HepG2 (cell line): ENCODE data around the gene GOT2. TPM values are rescaled to one million over a fixed set of nuclear protein-coding genes. Genes with fewer than 3 reads are reported as not detected.

Experiments used
- CBX1 ChIP-seq: IDR thresholded peaks from one replicate; pipeline ENCODE4 v1.6.1; 2016; ENCODE audit warnings: antibody characterized with exemption, low read depth
- CREB1 ChIP-seq, 2 experiments: fragments of 450-650 bp in 1 of 2; IDR thresholded peaks; 2 replicates each; pipeline ENCODE4 v1.6.1; 2016 to 2017; ENCODE audit warnings: control low read depth in 1 of 2, mild to moderate bottlenecking in 1 of 2, missing compliant biosample characterization in 1 of 2, missing genetic modification characterization in 1 of 2
- FOSL1 ChIP-seq: sonication (generic); formaldehyde crosslinking; IDR thresholded peaks from 2 replicates; pipeline ENCODE4 v1.9.0; 2021; ENCODE audit warnings: missing genetic modification reagents, borderline replicate concordance
- GTF2F1 ChIP-seq: fragments of 150-350 bp; IDR thresholded peaks from 2 replicates; pipeline ENCODE4 v1.6.1; 2014; ENCODE audit warnings: low read length
- KDM5A ChIP-seq: fragments of 200-600 bp; sonication (generic); IDR thresholded peaks from 2 replicates; pipeline ENCODE4 v1.7.0; 2018; ENCODE audit warnings: antibody characterized with exemption, mild to moderate bottlenecking, low read length, borderline replicate concordance
- RFX5 ChIP-seq: IDR thresholded peaks from 2 replicates; pipeline ENCODE4 v1.6.1; 2011; ENCODE audit warnings: low read depth, low read length, improper control_type of control experiment
- RNF2 ChIP-seq: fragments of 450-650 bp; conservative IDR thresholded peaks from 2 replicates; pipeline ENCODE4 v1.6.1; 2016; ENCODE audit warnings: low read depth
- YY1 ChIP-seq: IDR thresholded peaks from 2 replicates; pipeline ENCODE4 v1.6.1; 2011; ENCODE audit warnings: low read length, low read depth, moderate library complexity, mild to moderate bottlenecking; ENCODE audit not compliant: insufficient read depth, insufficient replicate concordance
- ZBTB1 ChIP-seq: sonication (generic); formaldehyde crosslinking; IDR thresholded peaks from 2 replicates; pipeline ENCODE4 v1.4.0; 2020; ENCODE audit warnings: missing genetic modification reagents, borderline replicate concordance
- ZFP41 ChIP-seq: sonication (generic); formaldehyde crosslinking; IDR thresholded peaks from 2 replicates; pipeline ENCODE4 v1.4.0; 2020; ENCODE audit warnings: mild to moderate bottlenecking, missing genetic modification reagents, borderline replicate concordance
- ZNF160 ChIP-seq: sonication (generic); formaldehyde crosslinking; IDR thresholded peaks from 2 replicates; pipeline ENCODE4 v1.8.0; 2022; ENCODE audit warnings: mild to moderate bottlenecking, inconsistent platforms, missing genetic modification reagents
- ZNF451 ChIP-seq: sonication (generic); formaldehyde crosslinking; IDR thresholded peaks from 2 replicates; pipeline ENCODE4 v1.5.0; 2020; ENCODE audit warnings: mild to moderate bottlenecking, missing genetic modification reagents
- polyA plus RNA-seq, 8 experiments: library from polyadenylated mRNA; depleted of rRNA in 3 of 8; stranded (reverse) in 7 of 8; unstranded in 1 of 8; fragments of >200 nt; fragmentation: Illumina TruSeq in 4 of 8; extraction: Trizol in 4 of 8; gene quantifications; 2 replicates each; pipeline versions ENCODE4 v1.2.1 to v1.2.3, GENCODE V29; 2011 to 2016; ENCODE audit warnings: low read depth in 4 of 8, missing spikeins in 1 of 8, mixed read lengths in 1 of 8; ENCODE audit not compliant: insufficient read depth in 1 of 8
- total RNA-seq, 5 experiments: library from RNA; depleted of rRNA; stranded (reverse); fragments of >200 nt; fragmentation: Illumina TruSeq; extraction: Trizol; gene quantifications; 2 replicates each; pipeline ENCODE4 v1.2.3, GENCODE V29; 2016; ENCODE audit warnings: low read depth in 1 of 5
- TF ChIP-seq, protein P1 (sequence below): sonication (generic); formaldehyde crosslinking; IDR thresholded peaks from 2 replicates; pipeline ENCODE4 v1.4.0; 2020; ENCODE audit warnings: low read depth, missing genetic modification reagents
- TF ChIP-seq, protein P2 (sequence below): sonication (generic); formaldehyde crosslinking; IDR thresholded peaks from 2 replicates; pipeline ENCODE4 v1.5.1; 2020; ENCODE audit warnings: mild to moderate bottlenecking, missing genetic modification reagents, moderate library complexity
- TF ChIP-seq, protein P3 (sequence below): sonication (generic); formaldehyde crosslinking; IDR thresholded peaks from 2 replicates; pipeline ENCODE4 v1.9.0; 2021; ENCODE audit warnings: missing genetic modification reagents, mild to moderate bottlenecking, borderline replicate concordance
- TF ChIP-seq, protein P4 (sequence below): sonication (generic); formaldehyde crosslinking; IDR thresholded peaks from 2 replicates; pipeline ENCODE4 v1.4.0; 2020; ENCODE audit warnings: missing genetic modification reagents, low read depth, mild to moderate bottlenecking, borderline replicate concordance
- TF ChIP-seq, protein P5 (sequence below): sonication (generic); formaldehyde crosslinking; IDR thresholded peaks from 2 replicates; pipeline ENCODE4 v1.8.0; 2022; ENCODE audit warnings: missing genetic modification reagents, mild to moderate bottlenecking, moderate library complexity, borderline replicate concordance
- TF ChIP-seq, protein P6 (sequence below): sonication (generic); formaldehyde crosslinking; IDR thresholded peaks from 2 replicates; pipeline ENCODE4 v1.8.1; 2023; ENCODE audit warnings: mild to moderate bottlenecking, missing genetic modification reagents, borderline replicate concordance

Gene GOT2
- total and polyA plus RNA-seq, 2 of the 13 experiments (the other 11 are each of a cell fraction or from before 2014, with no cell fraction given) = 32.6 to 121 TPM

DNA sequence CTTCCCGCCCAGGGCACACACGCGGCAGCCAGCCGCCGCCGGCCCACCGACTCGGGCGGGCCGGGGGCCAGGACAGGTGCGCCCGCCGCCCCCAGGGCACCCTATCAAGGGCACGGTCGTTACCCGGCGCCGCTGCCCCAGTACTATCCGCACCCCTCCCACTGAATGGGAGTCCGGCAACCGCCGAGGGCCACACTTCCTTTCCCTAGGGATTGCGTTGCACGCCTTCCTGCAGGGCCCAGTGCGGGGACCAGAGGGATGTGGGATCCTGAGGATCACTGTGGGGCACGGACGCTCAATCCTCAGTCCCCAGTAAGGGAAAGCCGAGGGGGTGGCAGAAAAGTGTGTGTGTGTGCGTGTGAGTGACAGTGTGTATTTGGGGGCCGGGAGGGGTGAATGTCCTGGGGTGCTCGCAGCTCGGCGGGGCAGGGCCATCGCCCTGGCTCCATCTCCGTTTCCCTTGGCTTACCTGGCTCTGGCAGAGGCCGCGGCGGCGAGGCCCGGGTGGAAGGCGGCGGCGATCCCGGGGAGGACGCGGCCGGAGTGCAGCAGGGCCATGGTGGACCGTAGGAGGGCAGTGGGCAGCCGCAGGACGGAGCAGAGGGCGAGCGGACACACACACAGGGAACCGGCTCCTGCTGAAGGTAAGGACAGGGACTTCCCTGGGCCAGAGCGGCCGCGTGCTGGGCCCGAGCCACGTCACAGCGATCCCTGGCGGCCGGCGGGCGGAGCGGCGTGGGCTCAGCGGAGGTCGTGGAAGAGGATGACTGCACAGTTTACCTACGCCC is at the start of gene GOT2 (continued):
- TF ChIP-seq, protein P1, sequence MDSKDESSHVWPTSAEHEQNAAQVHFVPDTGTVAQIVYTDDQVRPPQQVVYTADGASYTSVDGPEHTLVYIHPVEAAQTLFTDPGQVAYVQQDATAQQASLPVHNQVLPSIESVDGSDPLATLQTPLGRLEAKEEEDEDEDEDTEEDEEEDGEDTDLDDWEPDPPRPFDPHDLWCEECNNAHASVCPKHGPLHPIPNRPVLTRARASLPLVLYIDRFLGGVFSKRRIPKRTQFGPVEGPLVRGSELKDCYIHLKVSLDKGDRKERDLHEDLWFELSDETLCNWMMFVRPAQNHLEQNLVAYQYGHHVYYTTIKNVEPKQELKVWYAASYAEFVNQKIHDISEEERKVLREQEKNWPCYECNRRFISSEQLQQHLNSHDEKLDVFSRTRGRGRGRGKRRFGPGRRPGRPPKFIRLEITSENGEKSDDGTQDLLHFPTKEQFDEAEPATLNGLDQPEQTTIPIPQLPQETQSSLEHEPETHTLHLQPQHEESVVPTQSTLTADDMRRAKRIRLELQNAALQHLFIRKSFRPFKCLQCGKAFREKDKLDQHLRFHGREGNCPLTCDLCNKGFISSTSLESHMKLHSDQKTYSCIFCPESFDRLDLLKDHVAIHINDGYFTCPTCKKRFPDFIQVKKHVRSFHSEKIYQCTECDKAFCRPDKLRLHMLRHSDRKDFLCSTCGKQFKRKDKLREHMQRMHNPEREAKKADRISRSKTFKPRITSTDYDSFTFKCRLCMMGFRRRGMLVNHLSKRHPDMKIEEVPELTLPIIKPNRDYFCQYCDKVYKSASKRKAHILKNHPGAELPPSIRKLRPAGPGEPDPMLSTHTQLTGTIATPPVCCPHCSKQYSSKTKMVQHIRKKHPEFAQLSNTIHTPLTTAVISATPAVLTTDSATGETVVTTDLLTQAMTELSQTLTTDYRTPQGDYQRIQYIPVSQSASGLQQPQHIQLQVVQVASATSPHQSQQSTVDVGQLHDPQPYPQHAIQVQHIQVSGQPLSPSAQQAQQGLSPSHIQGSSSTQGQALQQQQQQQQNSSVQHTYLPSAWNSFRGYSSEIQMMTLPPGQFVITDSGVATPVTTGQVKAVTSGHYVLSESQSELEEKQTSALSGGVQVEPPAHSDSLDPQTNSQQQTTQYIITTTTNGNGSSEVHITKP (CRISPR knock-in tag) = peak; percentile 72; the same call in 1 of the 2 replicates
- TF ChIP-seq YY1 (peak; percentile 84), KDM5A (peak; percentile 89), CREB1 (IDR thresholded peaks at IDR 0.05) (peak; percentile 87), CREB1 (CRISPR knock-in tag; IDR thresholded peaks at IDR 0.05) (no peak), ZNF160 (peak; percentile 84; the same call in 1 of the 2 replicates), RFX5 (peak; percentile 40; the same call in 1 of the 2 replicates), FOSL1 (CRISPR knock-in tag) (no peak; the same call in 1 of the 2 replicates), ZBTB1 (no peak), ZFP41 (CRISPR knock-in tag) (peak; percentile 84; the same call in 1 of the 2 replicates), RNF2 (peak; percentile 62), GTF2F1 (0 out of 2 replicates have a peak, but pooled peaks have one; percentile 69), ZNF451 (CRISPR knock-in tag) (peak; percentile 87), CBX1 (peak; percentile 95)
- TF ChIP-seq, protein P2, sequence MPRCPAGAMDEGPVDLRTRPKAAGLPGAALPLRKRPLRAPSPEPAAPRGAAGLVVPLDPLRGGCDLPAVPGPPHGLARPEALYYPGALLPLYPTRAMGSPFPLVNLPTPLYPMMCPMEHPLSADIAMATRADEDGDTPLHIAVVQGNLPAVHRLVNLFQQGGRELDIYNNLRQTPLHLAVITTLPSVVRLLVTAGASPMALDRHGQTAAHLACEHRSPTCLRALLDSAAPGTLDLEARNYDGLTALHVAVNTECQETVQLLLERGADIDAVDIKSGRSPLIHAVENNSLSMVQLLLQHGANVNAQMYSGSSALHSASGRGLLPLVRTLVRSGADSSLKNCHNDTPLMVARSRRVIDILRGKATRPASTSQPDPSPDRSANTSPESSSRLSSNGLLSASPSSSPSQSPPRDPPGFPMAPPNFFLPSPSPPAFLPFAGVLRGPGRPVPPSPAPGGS = peak; percentile 92
- TF ChIP-seq, protein P3, sequence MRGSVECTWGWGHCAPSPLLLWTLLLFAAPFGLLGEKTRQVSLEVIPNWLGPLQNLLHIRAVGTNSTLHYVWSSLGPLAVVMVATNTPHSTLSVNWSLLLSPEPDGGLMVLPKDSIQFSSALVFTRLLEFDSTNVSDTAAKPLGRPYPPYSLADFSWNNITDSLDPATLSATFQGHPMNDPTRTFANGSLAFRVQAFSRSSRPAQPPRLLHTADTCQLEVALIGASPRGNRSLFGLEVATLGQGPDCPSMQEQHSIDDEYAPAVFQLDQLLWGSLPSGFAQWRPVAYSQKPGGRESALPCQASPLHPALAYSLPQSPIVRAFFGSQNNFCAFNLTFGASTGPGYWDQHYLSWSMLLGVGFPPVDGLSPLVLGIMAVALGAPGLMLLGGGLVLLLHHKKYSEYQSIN (CRISPR knock-in tag) = no peak
- TF ChIP-seq, protein P4, sequence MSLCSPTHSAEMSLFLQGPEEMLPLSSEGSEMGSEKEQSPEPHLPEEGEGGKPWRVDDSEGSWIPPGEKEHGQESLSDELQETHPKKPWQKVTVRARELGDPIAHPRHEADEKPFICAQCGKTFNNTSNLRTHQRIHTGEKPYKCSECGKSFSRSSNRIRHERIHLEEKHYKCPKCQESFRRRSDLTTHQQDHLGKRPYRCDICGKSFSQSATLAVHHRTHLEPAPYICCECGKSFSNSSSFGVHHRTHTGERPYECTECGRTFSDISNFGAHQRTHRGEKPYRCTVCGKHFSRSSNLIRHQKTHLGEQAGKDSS = peak; percentile 97
- TF ChIP-seq, protein P5, sequence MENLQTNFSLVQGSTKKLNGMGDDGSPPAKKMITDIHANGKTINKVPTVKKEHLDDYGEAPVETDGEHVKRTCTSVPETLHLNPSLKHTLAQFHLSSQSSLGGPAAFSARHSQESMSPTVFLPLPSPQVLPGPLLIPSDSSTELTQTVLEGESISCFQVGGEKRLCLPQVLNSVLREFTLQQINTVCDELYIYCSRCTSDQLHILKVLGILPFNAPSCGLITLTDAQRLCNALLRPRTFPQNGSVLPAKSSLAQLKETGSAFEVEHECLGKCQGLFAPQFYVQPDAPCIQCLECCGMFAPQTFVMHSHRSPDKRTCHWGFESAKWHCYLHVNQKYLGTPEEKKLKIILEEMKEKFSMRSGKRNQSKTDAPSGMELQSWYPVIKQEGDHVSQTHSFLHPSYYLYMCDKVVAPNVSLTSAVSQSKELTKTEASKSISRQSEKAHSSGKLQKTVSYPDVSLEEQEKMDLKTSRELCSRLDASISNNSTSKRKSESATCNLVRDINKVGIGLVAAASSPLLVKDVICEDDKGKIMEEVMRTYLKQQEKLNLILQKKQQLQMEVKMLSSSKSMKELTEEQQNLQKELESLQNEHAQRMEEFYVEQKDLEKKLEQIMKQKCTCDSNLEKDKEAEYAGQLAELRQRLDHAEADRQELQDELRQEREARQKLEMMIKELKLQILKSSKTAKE (CRISPR knock-in tag) = no peak; the same call in 1 of the 2 replicates
- TF ChIP-seq, protein P6, sequence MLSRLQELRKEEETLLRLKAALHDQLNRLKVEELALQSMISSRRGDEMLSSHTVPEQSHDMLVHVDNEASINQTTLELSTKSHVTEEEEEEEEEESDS (CRISPR knock-in tag) = no peak; the same call in 1 of the 2 replicates
